ENCODE results near the gene TCF4. TPM values are rescaled to one million over a fixed set of nuclear protein-coding genes. Genes with fewer than 3 reads are reported as not detected.

The TCF4 gene
- total RNA-seq, 2 experiments from 2014 or later, result 75.9 to 76.0 TPM

GRCh38 chr18:55442561-55442960 lies 145.4 kb downstream of the TCF4 start:
- H3K36me3 ChIP-seq (ENCODE audit: insufficient read depth, low read length), result peaks cover 20% of the 10 kb centered on the region
- H3K9me2 ChIP-seq (ENCODE audit: insufficient read depth, low read length), result no peaks in the 10 kb centered on the region
- peak overlapping the region; percentile 11; the same call in 1 of the 2 replicates for H2AFZ ChIP-seq (ENCODE audit: low read length)
- peak overlapping the region; percentile 54 for H3K4me3 ChIP-seq (ENCODE audit: low read depth, low read length, poor library complexity, severe bottlenecking)
- intact Hi-C loops (cut with micrococcal nuclease; ENCODE audit: unreplicated experiment), result no loop called here
- peaks cover 58% of the 10 kb centered on the region; the same call in 1 of the 2 replicates for H3K79me2 ChIP-seq (ENCODE audit: insufficient read depth, low read depth, low read length)
- peaks cover 20% of the 10 kb centered on the region; the same call in 1 of the 2 replicates for H3K9me3 ChIP-seq (ENCODE audit: low read length)
- DNase-seq (ENCODE audit: low spot score), result peak; percentile 56
- POLR2A ChIA-PET, result interaction anchor here (0.6 to 3.9 kb wide), 13 partner anchors 9 to 146 kb away, joined by 3 to 41 read pairs (median 4); no protein-coding TSS in a partner anchor
- no peaks in the 10 kb centered on the region for H4K20me1 ChIP-seq (ENCODE audit: insufficient read depth, low read length)
- H3K27ac ChIP-seq (ENCODE audit: low read depth, low read length, poor library complexity, severe bottlenecking), result peak overlapping the region; percentile 88
- H3K4me1 ChIP-seq (ENCODE audit: insufficient read depth, low read length, poor library complexity, severe bottlenecking), result peaks cover 91% of the 10 kb centered on the region
- TF ChIP-seq EZH2phosphoT487 (IDR thresholded peaks at IDR 0.05; ENCODE audit: borderline replicate concordance, low read depth, low read length), result no peak
- TF ChIP-seq CTCF (conservative IDR thresholded peaks at IDR 0.05; ENCODE audit: low read length), result no peak
- CTCF ChIA-PET (ENCODE audit: unreplicated experiment), result interaction anchor here (1.0 to 2.4 kb wide), 2 partner anchors 13 to 18 kb away, joined by 3 to 10 read pairs; no protein-coding TSS in a partner anchor
- no TSS peak for BruUV-seq (replicated peaks)
- H3K4me2 ChIP-seq (ENCODE audit: low read length), result peak overlapping the region; percentile 77

- no TSS peak for BruUV-seq (replicated peaks)
- CTCF ChIA-PET (ENCODE audit: unreplicated experiment), result no interaction called here
Observed at GRCh38 chr18:55440988-55441387, 147.0 kb downstream of the TCF4 start.

More at GRCh38 chr18:55440988-55441387, 147.0 kb downstream of the TCF4 start:
- H3K36me3 ChIP-seq (ENCODE audit: insufficient read depth, low read length), result peaks cover 14% of the 10 kb centered on the region
- H3K4me2 ChIP-seq (ENCODE audit: low read length), result peak overlapping the region; percentile 69
- H3K4me1 ChIP-seq (ENCODE audit: insufficient read depth, low read length, poor library complexity, severe bottlenecking), result peaks cover 89% of the 10 kb centered on the region
- peak overlapping the region; percentile 88 for H3K27ac ChIP-seq (ENCODE audit: low read depth, low read length, poor library complexity, severe bottlenecking)
- POLR2A ChIA-PET, result interaction anchor here (0.7 to 3.9 kb wide), 7 partner anchors 8 to 65 kb away, joined by 3 to 41 read pairs (median 3); no protein-coding TSS in a partner anchor
- TF ChIP-seq EZH2phosphoT487 (IDR thresholded peaks at IDR 0.05; ENCODE audit: borderline replicate concordance, low read depth, low read length) (no peak), CTCF (conservative IDR thresholded peaks at IDR 0.05; ENCODE audit: low read length) (no peak)
- peaks cover 14% of the 10 kb centered on the region; the same call in 1 of the 2 replicates for H3K9me3 ChIP-seq (ENCODE audit: low read length)
- H2AFZ ChIP-seq (ENCODE audit: low read length), result no peak overlapping the region
- intact Hi-C loops (cut with micrococcal nuclease; ENCODE audit: unreplicated experiment), result no loop called here
- no peaks in the 10 kb centered on the region for H3K9me2 ChIP-seq (ENCODE audit: insufficient read depth, low read length)
- DNase-seq (ENCODE audit: low spot score), result no peak
- H3K4me3 ChIP-seq (ENCODE audit: low read depth, low read length, poor library complexity, severe bottlenecking), result peak overlapping the region; percentile 36
- H4K20me1 ChIP-seq (ENCODE audit: insufficient read depth, low read length), result no peaks in the 10 kb centered on the region
- H3K79me2 ChIP-seq (ENCODE audit: insufficient read depth, low read depth, low read length), result peaks cover 61% of the 10 kb centered on the region

Data from OCI-LY7 (cell line).